HG02973 (cell line): Measurements from ENCODE around the gene TMEM43.
A peak's percentile ranks its signal among the peaks of the same experiment; 100 is the strongest.
"Not testable (repeated sequence)": the region's sequence is repeated elsewhere in the genome, so short reads cannot be mapped to it uniquely, and the experiment has no call there.

Experiments used
- ATAC-seq: cut with Tn5 transposase; IDR thresholded peaks from one replicate; pipeline ENCODE4 v1.9.1; 2021; ENCODE audit warnings: moderate library complexity; ENCODE audit not compliant: unreplicated experiment

Gene TMEM43, protein sequence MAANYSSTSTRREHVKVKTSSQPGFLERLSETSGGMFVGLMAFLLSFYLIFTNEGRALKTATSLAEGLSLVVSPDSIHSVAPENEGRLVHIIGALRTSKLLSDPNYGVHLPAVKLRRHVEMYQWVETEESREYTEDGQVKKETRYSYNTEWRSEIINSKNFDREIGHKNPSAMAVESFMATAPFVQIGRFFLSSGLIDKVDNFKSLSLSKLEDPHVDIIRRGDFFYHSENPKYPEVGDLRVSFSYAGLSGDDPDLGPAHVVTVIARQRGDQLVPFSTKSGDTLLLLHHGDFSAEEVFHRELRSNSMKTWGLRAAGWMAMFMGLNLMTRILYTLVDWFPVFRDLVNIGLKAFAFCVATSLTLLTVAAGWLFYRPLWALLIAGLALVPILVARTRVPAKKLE

GRCh38 chr3:14124615-14125192 lies at the start of gene TMEM43, which contains the start of gene CHCHD4:
Gene TMEM43 (plus strand): TSS chr3:14125052. CDS start chr3:14125194, 142 bp downstream.
Gene CHCHD4 (minus strand): TSS chr3:14124870. CDS start chr3:14124676, 194 bp downstream.
- peak; percentile 83 for ATAC-seq

- ATAC-seq, result not testable (repeated sequence)
These were observed 49.6 kb upstream of the TMEM43 start for GRCh38 chr3:14075233-14075632.

DNA sequence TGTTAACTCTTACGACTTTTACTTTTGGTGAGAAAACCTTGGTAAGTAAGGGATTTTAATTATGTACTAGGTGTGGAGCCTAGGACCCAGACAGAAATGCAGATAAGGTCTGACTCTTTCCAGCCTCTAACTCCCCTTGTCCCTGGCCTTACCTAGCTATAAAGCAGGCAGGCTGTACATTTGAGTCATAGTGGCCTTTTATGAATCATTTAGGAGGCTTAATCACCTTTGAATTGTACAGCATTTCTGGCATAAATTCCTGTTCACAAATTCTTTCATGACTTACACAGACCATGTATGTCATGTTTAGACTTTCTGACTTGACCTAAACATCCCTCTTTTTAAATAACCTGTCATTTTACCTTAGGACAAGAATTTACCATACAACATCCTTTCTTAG lies 47.5 kb upstream of the TMEM43 start:
- no peak for ATAC-seq

DNA sequence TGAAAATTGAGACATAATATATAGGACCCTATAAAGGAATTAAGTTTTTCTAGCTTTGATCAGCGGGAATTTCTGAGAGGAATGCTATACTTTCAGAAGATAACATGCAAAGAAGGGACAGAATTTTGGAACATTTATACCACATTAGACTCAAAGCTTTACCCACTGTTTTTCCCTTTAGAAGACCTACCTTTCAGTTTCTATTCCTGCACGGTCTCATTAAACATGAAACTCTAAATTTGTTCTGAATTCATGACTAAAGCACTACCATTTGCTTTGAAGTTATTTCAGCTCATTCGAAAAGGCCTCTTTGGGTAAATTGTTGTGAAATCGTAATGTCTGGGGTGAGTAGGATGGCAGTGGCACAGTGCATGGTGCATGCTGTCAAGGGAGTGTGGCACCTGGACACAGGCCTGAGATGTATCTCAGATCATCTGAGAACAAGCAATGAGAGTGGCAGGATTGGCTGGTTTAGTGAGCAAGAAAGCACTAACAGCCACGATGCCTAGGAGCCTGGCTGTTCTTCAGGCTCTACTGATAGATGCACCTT lies 42.7 kb upstream of the TMEM43 start:
- ATAC-seq, result no peak

DNA sequence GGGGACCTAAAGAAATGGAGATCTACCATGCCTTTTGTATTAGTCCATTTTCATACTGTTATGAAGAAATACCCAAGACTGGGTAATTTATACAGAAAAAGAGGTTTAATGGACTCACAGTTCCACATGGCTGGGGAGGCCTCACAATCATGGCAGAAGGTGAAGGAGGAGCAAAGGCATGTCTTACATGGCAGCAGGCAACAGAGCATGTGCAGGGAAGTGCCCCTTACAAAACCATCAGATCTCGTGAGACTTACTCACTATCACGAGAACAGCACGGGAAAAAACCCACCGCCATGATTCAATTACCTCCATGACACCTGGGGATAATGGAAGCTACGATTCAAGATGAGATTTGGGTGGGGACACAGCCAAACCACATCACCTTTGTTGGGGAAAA lies 37.4 kb upstream of the TMEM43 start:
- ATAC-seq, result not testable (repeated sequence)

- ATAC-seq, result not testable (repeated sequence)
These were observed 32.9 kb upstream of the TMEM43 start for GRCh38 chr3:14091959-14092358.

DNA sequence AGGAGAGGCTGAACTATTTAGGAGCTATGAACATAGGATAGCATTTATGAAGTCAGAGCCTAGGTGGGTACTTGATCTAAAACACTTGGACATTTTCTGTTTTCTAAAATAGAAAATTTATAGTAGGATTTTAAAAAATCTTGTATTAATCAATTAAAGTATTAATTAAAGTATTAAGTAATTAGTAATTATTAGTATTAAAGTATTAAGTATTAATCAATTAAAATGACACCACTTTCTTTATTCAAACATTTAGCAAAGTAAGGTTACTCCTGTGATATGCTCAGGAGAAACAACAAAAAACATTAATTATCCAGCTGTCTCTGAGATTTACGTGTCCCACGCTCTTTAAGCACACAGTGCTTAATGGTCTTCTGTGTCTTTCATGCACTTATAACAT lies 32.4 kb upstream of the TMEM43 start:
- ATAC-seq, result no peak

DNA sequence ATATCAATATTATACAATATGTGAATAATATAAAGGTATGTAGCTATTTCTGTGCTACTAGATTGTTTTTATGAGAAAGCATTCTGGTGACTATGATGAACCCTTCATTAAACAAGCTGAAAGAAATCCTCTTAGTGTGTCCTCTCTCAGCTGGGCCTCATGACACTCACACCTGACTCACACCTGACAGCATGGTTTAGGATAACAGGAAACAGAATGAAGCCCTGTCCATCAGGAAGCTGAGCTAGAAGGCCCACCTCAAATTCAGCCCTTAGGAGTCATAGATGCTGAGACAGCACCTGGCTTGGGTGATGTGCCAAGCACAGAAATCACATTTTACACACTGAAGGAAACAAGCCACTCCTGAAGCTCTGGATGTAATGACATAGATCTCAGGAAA lies 31.0 kb upstream of the TMEM43 start:
- no peak for ATAC-seq

- no peak for ATAC-seq
These were observed 28.1 kb upstream of the TMEM43 start for GRCh38 chr3:14096742-14097141.

DNA sequence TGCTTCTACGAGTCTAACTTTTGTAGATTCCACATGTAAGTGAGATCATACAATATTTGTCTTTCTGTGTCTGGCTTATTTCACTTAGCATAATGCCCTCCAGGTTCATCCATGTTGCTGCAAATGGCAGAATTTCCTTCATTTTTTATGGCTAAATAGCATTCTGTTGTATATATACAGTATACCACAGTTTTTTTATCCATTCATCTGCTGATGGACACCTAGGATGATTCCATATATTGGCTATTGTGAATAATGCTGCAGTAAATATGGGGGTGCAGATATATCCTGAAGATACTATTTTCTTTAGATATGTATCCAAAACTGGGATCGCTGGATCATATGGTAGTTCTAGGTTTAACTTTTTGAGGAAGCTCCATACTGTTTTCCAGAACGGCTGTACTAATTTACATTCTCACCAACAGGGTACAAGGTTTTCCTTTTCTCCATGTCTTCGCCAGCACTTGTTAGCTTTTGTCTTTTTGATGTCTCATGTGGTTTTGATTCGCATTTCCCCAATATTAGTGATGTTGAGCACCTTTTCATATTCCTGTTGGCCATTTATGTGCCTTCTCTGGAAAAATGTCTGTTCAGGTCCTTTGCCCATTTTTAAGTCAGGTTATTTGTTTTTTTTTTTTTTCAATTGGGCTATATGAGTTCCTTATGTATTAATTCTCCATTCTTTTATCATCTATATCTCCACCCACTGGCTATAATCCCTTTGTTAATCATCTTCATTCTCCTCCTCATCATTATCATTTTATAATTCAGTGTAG lies 27.0 kb upstream of the TMEM43 start:
- ATAC-seq, result no peak

- not testable (repeated sequence) for ATAC-seq
These were observed 15.0 kb upstream of the TMEM43 start for GRCh38 chr3:14109821-14110220.

GRCh38 chr3:14110699-14111098 lies 14.2 kb upstream of the TMEM43 start:
- ATAC-seq, result no peak

- no peak for ATAC-seq
These were observed 10.8 kb upstream of the TMEM43 start for GRCh38 chr3:14113965-14114635.

- no peak for ATAC-seq
These were observed 7.1 kb upstream of the TMEM43 start for GRCh38 chr3:14117468-14118399.

- ATAC-seq, result no peak
These were observed 6.2 kb upstream of the TMEM43 start for GRCh38 chr3:14118400-14119381.

GRCh38 chr3:14119651-14120050 lies 5.2 kb upstream of the TMEM43 start:
- no peak for ATAC-seq

- no peak for ATAC-seq
These were observed 4.5 kb upstream of the TMEM43 start for GRCh38 chr3:14120111-14120920.
